Measurements from ENCODE around the gene CENPL. TPM values are rescaled to one million over a fixed set of nuclear protein-coding genes. Genes with fewer than 3 reads are reported as not detected.
"Not testable (repeated sequence)": the region's sequence is repeated elsewhere in the genome, so short reads cannot be mapped to it uniquely, and the experiment has no call there.

Gene CENPL
- total and polyA plus RNA-seq, 9 donors: 7.5 to 12.5 (median 10.3) TPM

DNA sequence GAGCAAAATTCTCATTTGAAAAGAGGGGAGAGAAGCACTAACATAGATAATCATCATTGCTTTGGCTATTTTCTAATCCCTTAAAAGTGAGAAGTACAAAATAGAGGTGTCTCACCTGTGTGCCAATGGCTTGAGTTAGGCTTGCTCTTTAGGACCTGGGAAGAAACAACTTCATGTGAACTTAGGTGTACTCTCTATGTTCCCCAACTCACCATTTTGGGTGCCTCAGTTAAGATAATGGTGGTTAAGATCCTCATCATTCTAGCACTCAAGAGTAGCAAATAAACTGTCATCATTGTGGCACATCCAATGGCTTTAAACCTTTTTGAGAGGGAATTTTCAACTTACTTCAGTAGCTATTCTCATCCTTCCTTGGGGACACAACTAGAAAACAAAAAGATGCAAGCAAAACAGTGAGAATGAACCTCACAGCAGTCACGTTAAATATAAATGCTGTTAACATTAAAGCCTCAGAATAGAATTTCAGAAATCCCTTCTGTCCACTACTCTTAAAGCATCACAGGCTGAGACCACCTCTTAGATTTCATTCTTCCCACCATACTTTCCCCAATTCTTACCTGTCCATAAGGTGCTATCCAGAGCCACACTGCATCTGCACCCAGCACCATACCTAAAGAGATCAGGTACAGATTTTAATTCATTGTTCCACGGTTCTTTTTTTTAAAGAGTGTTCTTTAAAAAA, 41.9 kb upstream of the CENPL start:
- WGBS (ENCODE audit: insufficient coverage): 10% methylated on average over 1 of the region's 2 CpGs
- no peak for DNase-seq
- H3K27ac ChIP-seq (ENCODE audit: low read length): peak overlapping the region; percentile 91

DNA sequence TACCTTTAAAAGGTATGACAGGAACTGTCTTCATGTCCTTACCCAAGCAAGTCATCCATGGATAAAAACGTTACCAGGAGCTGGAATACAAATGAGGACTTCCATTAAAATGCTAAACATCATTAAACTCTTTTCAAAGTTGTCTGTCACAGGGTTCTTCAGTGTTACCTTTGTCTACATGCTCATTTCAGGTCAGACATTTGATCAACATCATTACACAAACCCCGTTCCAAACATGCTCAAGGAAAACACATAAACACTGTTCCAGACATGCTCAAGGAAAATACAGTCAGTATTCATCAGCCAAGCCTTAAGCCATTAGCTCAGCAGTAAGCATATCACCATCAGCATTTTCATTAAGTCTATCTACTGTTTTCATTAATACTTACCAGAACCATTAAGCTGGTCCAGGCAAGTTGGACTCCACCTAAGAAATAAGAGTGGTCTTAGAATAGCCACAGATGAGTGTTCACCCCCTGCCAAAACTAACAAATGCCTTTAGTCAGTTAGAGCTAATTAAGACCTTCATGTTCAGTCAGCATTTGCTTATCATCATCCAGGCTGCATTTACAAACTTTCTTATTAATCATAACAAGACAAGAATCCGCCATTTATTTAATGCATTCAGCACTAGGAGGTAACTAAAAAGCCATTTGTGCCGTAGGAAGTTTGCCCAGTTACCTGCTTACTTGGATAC, 40.9 kb upstream of the CENPL start:
- H3K9me3 ChIP-seq (replicated peaks; ENCODE audit: control insufficient read depth, low read depth, low read length): no peaks in the 10 kb centered on the region
- peaks cover 50% of the 10 kb centered on the region for H3K36me3 ChIP-seq (ENCODE audit: control insufficient read depth, insufficient read depth, low read length)
- H3K27me3 ChIP-seq (ENCODE audit: control insufficient read depth, insufficient read depth, low read length): no peaks in the 10 kb centered on the region
- no peak overlapping the region for H3K27ac ChIP-seq (ENCODE audit: low read length)
- WGBS (ENCODE audit: insufficient coverage): 29% methylated on average over 2 of the region's 4 CpGs
- peaks cover 15% of the 10 kb centered on the region for H3K4me1 ChIP-seq (ENCODE audit: control insufficient read depth, insufficient read depth, low read length)
- DNase-seq: no peak
- H3K4me3 ChIP-seq (ENCODE audit: low read length): peak overlapping the region; percentile 8

More for the DNA sequence above, 41.9 kb upstream of the CENPL start:
- Histone ChIP-seq H3K27me3 (ENCODE audit: control insufficient read depth, insufficient read depth, low read length) (no peaks in the 10 kb centered on the region), H3K4me1 (ENCODE audit: control insufficient read depth, insufficient read depth, low read length) (peaks cover 15% of the 10 kb centered on the region), H3K4me3 (ENCODE audit: low read length) (peak overlapping the region; percentile 84), H3K9me3 (replicated peaks; ENCODE audit: control insufficient read depth, low read depth, low read length) (no peaks in the 10 kb centered on the region), H3K36me3 (ENCODE audit: control insufficient read depth, insufficient read depth, low read length) (peaks cover 55% of the 10 kb centered on the region)

DNA sequence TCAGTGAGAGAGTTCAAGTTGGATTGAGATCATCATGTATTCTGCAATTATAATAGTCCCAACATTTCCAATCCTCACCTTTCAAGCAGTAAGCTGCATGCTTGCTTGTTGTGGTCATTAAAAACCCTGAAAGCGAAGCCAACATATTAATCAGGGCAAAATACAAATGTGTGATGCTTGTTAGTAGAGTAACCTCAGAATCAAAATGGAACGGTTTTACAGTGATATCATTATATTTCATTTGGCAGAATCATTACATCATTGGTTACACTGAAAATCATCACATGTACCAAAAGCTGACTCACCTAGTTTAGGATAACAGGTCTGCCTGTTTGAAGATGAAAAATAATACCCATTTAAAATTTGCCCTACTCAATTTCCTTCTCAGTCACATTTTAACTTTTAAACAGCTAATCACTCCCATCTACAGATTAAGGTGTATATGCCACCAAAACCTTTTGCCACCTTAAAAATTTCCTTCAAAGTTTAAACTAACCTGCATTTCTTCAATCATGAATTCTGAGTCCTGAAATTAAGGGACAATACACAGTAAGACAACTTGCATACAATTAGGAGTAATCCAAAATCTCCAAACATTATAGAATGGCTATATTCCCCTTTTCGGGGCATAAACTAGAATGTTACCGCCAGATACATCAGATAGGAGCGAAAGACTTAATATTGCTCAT, 39.6 kb upstream of the CENPL start:
- no peak for DNase-seq
- Histone ChIP-seq H3K9me3 (replicated peaks; ENCODE audit: control insufficient read depth, low read depth, low read length) (no peaks in the 10 kb centered on the region), H3K36me3 (ENCODE audit: control insufficient read depth, insufficient read depth, low read length) (peaks cover 47% of the 10 kb centered on the region), H3K4me3 (ENCODE audit: low read length) (no peak overlapping the region), H3K27ac (ENCODE audit: low read length) (no peak overlapping the region), H3K4me1 (ENCODE audit: control insufficient read depth, insufficient read depth, low read length) (peaks cover 13% of the 10 kb centered on the region), H3K27me3 (ENCODE audit: control insufficient read depth, insufficient read depth, low read length) (no peaks in the 10 kb centered on the region)
- WGBS (ENCODE audit: insufficient coverage): no CpG with 5 or more reads among the region's 5 CpGs

DNA sequence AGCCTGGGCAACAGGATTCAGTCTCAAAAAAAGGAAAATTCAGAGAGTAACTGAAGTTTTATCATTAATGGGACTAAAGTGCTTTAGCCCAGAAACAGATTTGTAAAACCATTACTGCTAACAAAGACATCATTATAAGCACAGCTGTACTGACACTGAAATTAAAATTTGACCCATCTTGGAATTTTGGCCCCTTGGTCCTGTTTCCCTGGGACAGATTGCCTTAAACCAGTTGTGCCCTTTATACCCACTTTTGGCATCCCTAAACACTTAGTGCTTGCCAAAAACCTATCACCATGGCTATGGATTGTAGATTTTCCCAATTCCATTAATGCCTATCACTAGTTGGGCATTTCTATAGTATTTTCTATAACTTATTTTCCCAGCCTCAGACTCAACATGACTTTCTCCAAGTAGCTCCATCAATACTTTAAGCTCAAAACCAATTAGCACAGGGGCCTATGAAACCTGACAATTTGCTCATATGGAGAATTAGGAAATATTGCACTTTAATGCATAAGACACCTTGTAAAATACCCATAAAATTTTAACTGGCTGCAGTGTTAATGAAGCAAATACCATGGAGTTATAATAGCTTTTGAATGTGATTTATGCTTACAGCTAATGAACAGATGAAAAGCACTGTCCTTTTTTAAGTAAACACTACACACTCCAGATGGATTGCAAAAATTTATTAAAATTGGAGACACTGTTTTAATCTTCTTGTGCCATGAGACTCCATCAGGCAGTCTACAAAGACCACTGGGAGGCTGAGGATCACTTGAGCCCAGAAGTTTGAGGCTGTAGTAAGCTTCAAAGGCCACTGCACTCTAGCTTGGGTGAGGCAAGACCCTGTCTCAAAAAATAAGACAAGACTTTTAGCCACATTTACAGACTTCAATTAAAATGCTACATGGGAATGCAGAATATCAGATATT, 38.8 kb upstream of the CENPL start:
- no peak overlapping the region for H3K4me3 ChIP-seq (ENCODE audit: low read length)
- H3K27me3 ChIP-seq (ENCODE audit: control insufficient read depth, insufficient read depth, low read length): no peaks in the 10 kb centered on the region
- H3K36me3 ChIP-seq (ENCODE audit: control insufficient read depth, insufficient read depth, low read length): peaks cover 47% of the 10 kb centered on the region
- DNase-seq: no peak
- H3K9me3 ChIP-seq (replicated peaks; ENCODE audit: control insufficient read depth, low read depth, low read length): no peaks in the 10 kb centered on the region
- peaks cover 8% of the 10 kb centered on the region for H3K4me1 ChIP-seq (ENCODE audit: control insufficient read depth, insufficient read depth, low read length)
- no peak overlapping the region for H3K27ac ChIP-seq (ENCODE audit: low read length)

DNA sequence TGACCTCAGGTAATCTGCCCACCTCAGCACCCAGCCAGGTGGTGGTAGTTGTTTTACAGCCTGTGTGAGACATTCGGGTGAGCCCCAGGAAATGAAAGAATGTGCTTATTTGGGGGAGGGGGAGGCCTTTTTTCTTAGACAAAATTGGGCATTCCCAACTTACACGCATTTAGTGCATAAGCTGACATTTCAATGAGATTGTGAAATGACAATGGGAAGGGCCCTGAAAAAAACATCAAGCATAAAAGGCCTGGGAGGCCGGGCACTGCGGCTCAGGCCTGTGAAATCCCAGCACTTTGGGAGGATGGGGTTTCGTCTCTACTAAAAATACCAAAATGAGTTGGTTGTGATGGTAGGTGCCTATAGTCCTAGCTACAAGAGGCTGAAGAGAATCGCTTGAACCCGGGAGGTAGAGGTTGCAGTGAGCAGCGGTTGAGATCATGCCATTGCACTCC, 38.1 kb upstream of the CENPL start:
- Histone ChIP-seq H3K36me3 (ENCODE audit: control insufficient read depth, insufficient read depth, low read length) (peaks cover 47% of the 10 kb centered on the region), H3K27me3 (ENCODE audit: control insufficient read depth, insufficient read depth, low read length) (no peaks in the 10 kb centered on the region), H3K27ac (ENCODE audit: low read length) (no peak overlapping the region), H3K4me1 (ENCODE audit: control insufficient read depth, insufficient read depth, low read length) (peaks cover 8% of the 10 kb centered on the region), H3K4me3 (ENCODE audit: low read length) (no peak overlapping the region), H3K9me3 (replicated peaks; ENCODE audit: control insufficient read depth, low read depth, low read length) (no peaks in the 10 kb centered on the region)
- no peak for DNase-seq
- WGBS (ENCODE audit: insufficient coverage): 69% methylated on average over 3 of the region's 8 CpGs

DNA sequence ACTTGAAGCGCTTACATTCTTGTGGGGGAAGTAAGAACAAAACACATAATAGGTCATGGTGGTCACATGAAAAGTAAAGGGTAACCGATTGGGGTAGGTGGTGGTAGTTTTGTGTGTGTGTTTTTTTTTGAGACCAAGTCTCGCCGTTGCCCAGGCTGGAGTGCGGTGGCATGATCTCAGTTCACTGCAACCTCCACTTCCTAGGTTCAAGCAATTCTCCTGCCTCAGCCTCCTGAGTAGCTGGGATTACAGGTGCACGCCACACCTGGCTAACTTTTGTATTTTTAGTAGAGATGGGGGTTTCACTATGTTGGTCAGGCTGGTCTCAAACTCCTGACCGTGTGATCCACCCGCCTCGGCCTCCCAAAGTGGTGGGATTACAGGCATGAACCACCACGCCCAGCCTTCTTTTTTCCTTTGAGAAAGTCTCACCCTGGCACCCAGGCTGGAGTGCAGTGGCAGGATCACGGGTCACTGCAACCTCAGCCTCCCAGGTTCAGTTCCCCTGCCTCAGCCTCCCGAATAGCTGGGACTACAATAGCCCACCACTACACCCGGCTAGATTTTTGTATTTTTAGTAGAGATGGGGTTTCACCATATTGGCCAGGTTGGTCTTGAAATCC, 37.6 kb upstream of the CENPL start:
- 67% methylated on average over 3 of the region's 13 CpGs for WGBS (ENCODE audit: insufficient coverage)
- H3K9me3 ChIP-seq (replicated peaks; ENCODE audit: control insufficient read depth, low read depth, low read length); H3K4me1 ChIP-seq (ENCODE audit: control insufficient read depth, insufficient read depth, low read length); H3K27me3 ChIP-seq (ENCODE audit: control insufficient read depth, insufficient read depth, low read length); H3K4me3 ChIP-seq (ENCODE audit: low read length); DNase-seq; H3K27ac ChIP-seq (ENCODE audit: low read length): not testable (repeated sequence)
- H3K36me3 ChIP-seq (ENCODE audit: control insufficient read depth, insufficient read depth, low read length): peaks cover 47% of the 10 kb centered on the region

DNA sequence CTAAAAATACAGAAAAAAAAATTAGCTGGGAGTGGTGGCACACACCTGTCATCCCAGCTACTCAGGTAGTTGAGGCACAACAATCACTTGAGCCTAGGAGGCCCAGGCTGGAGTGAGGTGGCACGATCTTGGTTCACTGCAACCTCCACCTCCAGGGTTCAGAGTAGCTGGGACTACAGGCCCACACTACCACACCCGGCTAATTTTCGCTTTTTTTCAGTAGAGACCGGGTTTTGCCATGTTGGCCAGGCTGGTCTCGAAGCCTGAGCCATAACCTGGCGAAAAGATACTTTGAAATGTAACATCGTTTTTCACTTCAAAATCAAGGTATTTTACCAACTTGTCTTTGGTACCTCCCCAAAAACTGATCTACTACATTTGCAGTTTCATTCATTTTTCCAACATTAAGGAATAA, 37.1 kb upstream of the CENPL start:
- Histone ChIP-seq H3K27me3 (ENCODE audit: control insufficient read depth, insufficient read depth, low read length) (no peaks in the 10 kb centered on the region), H3K27ac (ENCODE audit: low read length) (no peak overlapping the region), H3K4me3 (ENCODE audit: low read length) (no peak overlapping the region), H3K9me3 (replicated peaks; ENCODE audit: control insufficient read depth, low read depth, low read length) (no peaks in the 10 kb centered on the region), H3K4me1 (ENCODE audit: control insufficient read depth, insufficient read depth, low read length) (peaks cover 5% of the 10 kb centered on the region), H3K36me3 (ENCODE audit: control insufficient read depth, insufficient read depth, low read length) (peaks cover 49% of the 10 kb centered on the region)
- WGBS (ENCODE audit: insufficient coverage): 92% methylated on average over 6 of the region's 7 CpGs
- no peak for DNase-seq

DNA sequence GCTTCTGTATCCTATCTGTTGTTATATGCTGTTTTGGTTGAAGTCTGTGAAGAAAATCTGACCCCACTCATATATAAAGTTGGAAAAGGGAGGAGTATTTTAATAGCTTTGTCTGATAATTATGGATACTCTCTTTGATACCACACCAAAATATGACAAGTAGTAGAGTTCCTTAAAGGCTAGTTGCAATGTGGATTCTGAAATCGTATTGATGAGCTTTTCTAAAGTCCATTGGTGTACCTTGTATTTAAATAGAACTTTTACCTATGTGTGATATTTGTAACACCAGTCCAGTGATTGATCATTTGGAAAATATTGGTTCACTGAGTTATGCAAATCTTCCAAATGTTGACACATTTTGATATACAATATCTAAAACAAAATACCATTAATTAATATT, 35.4 kb upstream of the CENPL start:
- no peaks in the 10 kb centered on the region for H3K4me1 ChIP-seq (ENCODE audit: control insufficient read depth, insufficient read depth, low read length)
- H3K27me3 ChIP-seq (ENCODE audit: control insufficient read depth, insufficient read depth, low read length): no peaks in the 10 kb centered on the region
- no peak overlapping the region for H3K4me3 ChIP-seq (ENCODE audit: low read length)
- peaks cover 49% of the 10 kb centered on the region for H3K36me3 ChIP-seq (ENCODE audit: control insufficient read depth, insufficient read depth, low read length)
- H3K27ac ChIP-seq (ENCODE audit: low read length): no peak overlapping the region
- no peaks in the 10 kb centered on the region for H3K9me3 ChIP-seq (replicated peaks; ENCODE audit: control insufficient read depth, low read depth, low read length)
- WGBS (ENCODE audit: insufficient coverage): no CpG with 5 or more reads among the region's 1 CpG
- DNase-seq: no peak

DNA sequence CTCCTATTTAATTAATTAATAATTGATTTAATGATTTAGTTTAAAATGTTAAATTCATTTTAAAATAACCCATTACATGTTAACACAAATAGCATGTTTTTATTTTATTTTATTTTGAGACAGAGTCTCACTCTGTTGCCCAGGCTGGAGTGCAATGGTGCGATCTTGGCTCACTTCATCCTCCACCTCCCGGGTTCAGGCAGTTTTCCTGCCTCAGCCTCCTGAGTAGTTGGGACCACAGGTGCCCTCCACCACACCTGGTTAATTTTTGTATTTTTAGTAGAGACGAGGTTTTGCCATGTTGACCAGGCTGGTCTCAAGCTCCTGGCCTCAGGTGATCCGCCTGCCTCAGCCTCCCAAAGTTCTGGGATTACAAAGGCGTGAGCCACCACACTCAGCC, 34.9 kb upstream of the CENPL start:
- not testable (repeated sequence) for H3K9me3 ChIP-seq (replicated peaks; ENCODE audit: control insufficient read depth, low read depth, low read length); H3K27ac ChIP-seq (ENCODE audit: low read length); H3K27me3 ChIP-seq (ENCODE audit: control insufficient read depth, insufficient read depth, low read length); H3K4me1 ChIP-seq (ENCODE audit: control insufficient read depth, insufficient read depth, low read length); H3K4me3 ChIP-seq (ENCODE audit: low read length); DNase-seq
- peaks cover 44% of the 10 kb centered on the region for H3K36me3 ChIP-seq (ENCODE audit: control insufficient read depth, insufficient read depth, low read length)
- WGBS (ENCODE audit: insufficient coverage): no CpG with 5 or more reads among the region's 5 CpGs
